Measurements from ENCODE around the gene DUS3L. TPM values are rescaled to one million over a fixed set of nuclear protein-coding genes. Genes with fewer than 3 reads are reported as not detected.

The DUS3L gene
- total and polyA plus RNA-seq, 2 donors (not counting 1 experiment from before 2014, with no cell fraction given) = 84.6 to 118 TPM

DNA sequence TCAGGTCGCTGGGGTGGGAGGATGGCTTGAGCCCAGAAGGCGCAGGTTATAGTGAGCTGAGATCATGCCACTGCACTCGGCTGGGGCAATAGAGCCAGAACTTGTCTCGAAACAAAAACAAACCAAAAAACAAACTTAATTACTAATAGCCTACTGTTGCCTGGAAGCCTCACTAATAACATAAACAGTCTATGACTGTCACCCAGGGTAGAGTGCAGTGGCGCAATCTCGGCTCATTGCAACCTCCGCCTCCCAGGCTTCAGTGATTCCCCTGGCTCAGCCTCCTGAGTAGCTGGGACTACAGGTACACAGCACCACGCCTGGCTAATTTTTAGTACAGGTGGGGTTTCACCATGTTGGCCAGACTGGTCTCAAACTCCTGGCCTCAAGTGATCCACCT lies 52.5 kb downstream of the DUS3L start:
- intact Hi-C loops (cut with micrococcal nuclease) = no loop called here
- Histone ChIP-seq H3K79me2 (ENCODE audit: control insufficient read depth, insufficient read depth, low read length) (no peaks in the 10 kb centered on the region), H3K4me1 (ENCODE audit: control insufficient read depth in 2 of 2, insufficient read depth in 2 of 2, low read length in 2 of 2) (no peaks in the 10 kb centered on the region), H3K9me3 (ENCODE audit: control extremely low read depth in 1 of 3, control insufficient read depth in 2 of 3, insufficient read depth in 1 of 3, low read length in 2 of 3) (peaks cover 0 to 8% (median 4%) of the 10 kb centered on the region in 3 donors), H4K20me1 (ENCODE audit: control insufficient read depth, insufficient read depth, low read length, poor library complexity, severe bottlenecking) (no peaks in the 10 kb centered on the region), H3K27ac (ENCODE audit: low read length in 2 of 2) (no peak overlapping the region), H2AFZ (ENCODE audit: insufficient read depth, low read depth, low read length, poor library complexity, severe bottlenecking) (no peak overlapping the region), H3K27me3 (replicated peaks in 1 of 4; ENCODE audit: control extremely low read depth in 1 of 4, control insufficient read depth in 3 of 4, insufficient read depth in 4 of 4, low read length in 3 of 4) (no peaks in the 10 kb centered on the region), H3K36me3 (replicated peaks in 1 of 2; ENCODE audit: control extremely low read depth in 1 of 2, control insufficient read depth in 1 of 2, extremely low read depth in 1 of 2, insufficient read depth in 2 of 2, low read length in 1 of 2) (no peaks in the 10 kb centered on the region), H3K4me2 (replicated peaks; ENCODE audit: low read depth, low read length, poor library complexity, severe bottlenecking) (no peak overlapping the region), H3K4me3 (ENCODE audit: control extremely low read depth in 1 of 5, extremely low read depth in 1 of 5, insufficient read depth in 1 of 5, low read depth in 2 of 5, low read length in 4 of 5) (no peak overlapping the region), H3K9ac (ENCODE audit: low read length) (no peak overlapping the region)
- Mint-ChIP-seq H3K27ac (no peak overlapping the region), H3K4me3 (no peak overlapping the region), H3K4me1 (no peaks in the 10 kb centered on the region), H3K9me3 (ENCODE audit: insufficient read depth) (no peaks in the 10 kb centered on the region), H3K27me3 (peaks cover 7% of the 10 kb centered on the region)
- DNase-seq (no peak), ATAC-seq (ENCODE audit: low read depth) (no peak)
- 89% methylated on average over 6 of the region's 8 CpGs for WGBS (ENCODE audit: insufficient coverage)
- POLR2A ChIA-PET = no interaction called here
- CTCF ChIA-PET = no interaction called here
- TF ChIP-seq, protein P1, sequence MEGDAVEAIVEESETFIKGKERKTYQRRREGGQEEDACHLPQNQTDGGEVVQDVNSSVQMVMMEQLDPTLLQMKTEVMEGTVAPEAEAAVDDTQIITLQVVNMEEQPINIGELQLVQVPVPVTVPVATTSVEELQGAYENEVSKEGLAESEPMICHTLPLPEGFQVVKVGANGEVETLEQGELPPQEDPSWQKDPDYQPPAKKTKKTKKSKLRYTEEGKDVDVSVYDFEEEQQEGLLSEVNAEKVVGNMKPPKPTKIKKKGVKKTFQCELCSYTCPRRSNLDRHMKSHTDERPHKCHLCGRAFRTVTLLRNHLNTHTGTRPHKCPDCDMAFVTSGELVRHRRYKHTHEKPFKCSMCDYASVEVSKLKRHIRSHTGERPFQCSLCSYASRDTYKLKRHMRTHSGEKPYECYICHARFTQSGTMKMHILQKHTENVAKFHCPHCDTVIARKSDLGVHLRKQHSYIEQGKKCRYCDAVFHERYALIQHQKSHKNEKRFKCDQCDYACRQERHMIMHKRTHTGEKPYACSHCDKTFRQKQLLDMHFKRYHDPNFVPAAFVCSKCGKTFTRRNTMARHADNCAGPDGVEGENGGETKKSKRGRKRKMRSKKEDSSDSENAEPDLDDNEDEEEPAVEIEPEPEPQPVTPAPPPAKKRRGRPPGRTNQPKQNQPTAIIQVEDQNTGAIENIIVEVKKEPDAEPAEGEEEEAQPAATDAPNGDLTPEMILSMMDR (IDR thresholded peaks at IDR 0.05) = no peak
- TF ChIP-seq EZH2 (IDR thresholded peaks at IDR 0.05; ENCODE audit: borderline replicate concordance, insufficient read depth, low read depth, low read length, poor library complexity, severe bottlenecking) = no peak

Other genes starting within 250 kb of the DUS3L start
- 0.42 and 1.00 TPM in 2 replicates for gene TINCR, start 223.2 kb downstream of the DUS3L start, total RNA-seq
- 0.37 and 0.54 TPM in 2 replicates for gene TINCR, start 223.2 kb downstream of the DUS3L start, polyA plus RNA-seq
- 242 and 257 TPM in 2 replicates for gene SAFB2, start 168.4 kb downstream of the DUS3L start, total RNA-seq
- 76.5 and 91.1 TPM in 2 replicates for gene SAFB2, start 168.4 kb downstream of the DUS3L start, polyA plus RNA-seq
- gene SAFB, start 168.1 kb downstream of the DUS3L start, total RNA-seq = 221 and 237 TPM in 2 replicates
- 91.0 and 127 TPM in 2 replicates for gene SAFB, start 168.1 kb downstream of the DUS3L start, polyA plus RNA-seq
- 30.8 and 34.5 TPM in 2 replicates for gene MICOS13, start 110.6 kb downstream of the DUS3L start, total RNA-seq
- gene MICOS13, start 110.6 kb downstream of the DUS3L start, polyA plus RNA-seq = 29.8 and 41.9 TPM in 2 replicates
- gene HSD11B1L, start 110.1 kb downstream of the DUS3L start, total RNA-seq = 1.4 and 1.8 TPM in 2 replicates
- 4.5 and 4.6 TPM in 2 replicates for gene HSD11B1L, start 110.1 kb downstream of the DUS3L start, polyA plus RNA-seq
- 895 and 983 TPM in 2 replicates for gene RPL36, start 100.9 kb downstream of the DUS3L start, total RNA-seq
- gene RPL36, start 100.9 kb downstream of the DUS3L start, polyA plus RNA-seq = 551 and 899 TPM in 2 replicates
- gene LONP1, start 71.0 kb downstream of the DUS3L start, total RNA-seq = 67.2 and 70.3 TPM in 2 replicates
- gene LONP1, start 71.0 kb downstream of the DUS3L start, polyA plus RNA-seq = 60.1 and 65.6 TPM in 2 replicates
- gene CATSPERD, start 70.5 kb downstream of the DUS3L start, total RNA-seq = not detected in 2 replicates
- not detected in 2 replicates for gene CATSPERD, start 70.5 kb downstream of the DUS3L start, polyA plus RNA-seq
- 5.4 and 5.6 TPM in 2 replicates for gene PRR22, start 6.4 kb downstream of the DUS3L start, total RNA-seq
- 3.4 and 4.1 TPM in 2 replicates for gene PRR22, start 6.4 kb downstream of the DUS3L start, polyA plus RNA-seq
- gene NRTN, start 13.9 kb upstream of the DUS3L start, total RNA-seq = 0.36 TPM in 1 of 2 replicates, not detected in the other
- gene NRTN, start 13.9 kb upstream of the DUS3L start, polyA plus RNA-seq = 0.27 and 2.2 TPM in 2 replicates
- gene FUT6, start 48.5 kb upstream of the DUS3L start, total RNA-seq = not detected in 2 replicates
- 0.03 TPM in 1 of 2 replicates, not detected in the other for gene FUT6, start 48.5 kb upstream of the DUS3L start, polyA plus RNA-seq
- gene FUT3, start 60.3 kb upstream of the DUS3L start, total RNA-seq = not detected in 2 replicates
- not detected in 2 replicates for gene FUT3, start 60.3 kb upstream of the DUS3L start, polyA plus RNA-seq
- gene FUT5, start 79.4 kb upstream of the DUS3L start, total RNA-seq = 0.27 TPM in 1 of 2 replicates, not detected in the other
- 0.56 TPM in 1 of 2 replicates, not detected in the other for gene FUT5, start 79.4 kb upstream of the DUS3L start, polyA plus RNA-seq
- 107 and 115 TPM in 2 replicates for gene NDUFA11, start 112.6 kb upstream of the DUS3L start, total RNA-seq
- gene NDUFA11, start 112.6 kb upstream of the DUS3L start, polyA plus RNA-seq = 114 and 276 TPM in 2 replicates
- gene VMAC, start 113.7 kb upstream of the DUS3L start, total RNA-seq = 27.1 and 27.8 TPM in 2 replicates
- gene VMAC, start 113.7 kb upstream of the DUS3L start, polyA plus RNA-seq = 27.2 and 27.7 TPM in 2 replicates
- gene CAPS, start 123.1 kb upstream of the DUS3L start, total RNA-seq = 40.0 and 46.5 TPM in 2 replicates
- gene CAPS, start 123.1 kb upstream of the DUS3L start, polyA plus RNA-seq = 58.4 and 65.7 TPM in 2 replicates
- 90.0 and 91.7 TPM in 2 replicates for gene RANBP3, start 187.0 kb upstream of the DUS3L start, total RNA-seq
- 74.5 and 86.7 TPM in 2 replicates for gene RANBP3, start 187.0 kb upstream of the DUS3L start, polyA plus RNA-seq